ENCODE results near the gene OSBP.
"Not testable (repeated sequence)": the region's sequence is repeated elsewhere in the genome, so short reads cannot be mapped to it uniquely, and the experiment has no call there.

OSBP gene

DNA sequence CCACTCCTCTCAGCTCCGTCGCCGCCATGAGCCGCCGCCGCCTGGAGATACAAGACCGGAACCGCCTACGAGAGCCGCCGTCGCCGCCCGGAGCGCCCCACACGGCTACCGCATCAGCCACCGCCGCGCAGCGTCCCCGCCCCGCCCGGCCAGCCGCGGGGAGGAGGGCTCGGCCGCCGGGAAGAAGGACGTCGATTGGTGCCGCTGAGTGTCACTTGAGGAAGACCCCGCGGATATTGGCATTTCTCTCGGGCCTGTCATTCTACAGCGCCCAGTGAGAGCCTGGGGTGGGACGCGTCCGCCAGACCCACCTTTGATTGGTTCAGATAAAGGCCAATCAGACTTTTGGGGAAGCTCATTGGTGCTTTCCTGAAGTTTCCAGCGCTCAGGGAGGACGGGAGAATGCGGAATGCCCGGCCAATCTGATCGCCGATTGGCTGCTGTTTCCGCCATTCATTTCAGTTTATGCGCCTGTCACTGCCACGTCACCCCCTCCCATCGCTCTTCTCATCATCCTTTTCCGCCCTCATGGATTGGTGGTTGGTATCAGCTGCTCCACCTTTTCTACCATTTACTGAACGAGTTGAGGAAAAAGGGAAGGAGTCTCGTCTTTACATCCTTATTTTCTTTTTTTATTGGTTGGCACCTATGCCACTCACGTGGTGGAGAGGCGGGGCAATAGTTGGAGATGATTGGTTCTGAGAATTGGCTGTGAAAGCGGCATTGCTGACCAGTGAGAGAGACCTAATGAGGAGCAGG lies at the start of gene OSBP:
TSS of gene OSBP (minus strand) at position 138 of the 759 bp plus-strand sequence. CDS start at position 28, 110 bp downstream.
- DNase-seq, result peak; percentile 99

DNA sequence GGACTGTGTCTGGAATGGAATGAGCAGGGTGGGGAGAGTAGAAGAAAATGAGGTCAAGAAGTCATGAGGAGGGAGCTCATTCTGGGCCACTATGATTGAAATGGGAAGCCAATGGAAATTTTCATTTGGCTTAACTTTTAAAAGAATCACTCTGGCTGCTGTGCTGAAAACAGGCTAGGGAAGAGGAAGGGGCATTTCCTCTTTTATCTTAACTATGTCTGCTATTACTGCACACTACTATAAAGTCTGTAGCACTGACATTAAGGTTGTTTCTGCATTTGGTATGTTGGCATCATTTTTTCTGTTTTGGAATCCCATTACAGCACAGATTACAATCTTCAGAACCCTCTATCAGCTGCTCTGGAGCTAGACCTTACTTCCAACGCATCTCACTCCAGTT lies 45.0 kb upstream of the OSBP start:
- no peak for DNase-seq

DNA sequence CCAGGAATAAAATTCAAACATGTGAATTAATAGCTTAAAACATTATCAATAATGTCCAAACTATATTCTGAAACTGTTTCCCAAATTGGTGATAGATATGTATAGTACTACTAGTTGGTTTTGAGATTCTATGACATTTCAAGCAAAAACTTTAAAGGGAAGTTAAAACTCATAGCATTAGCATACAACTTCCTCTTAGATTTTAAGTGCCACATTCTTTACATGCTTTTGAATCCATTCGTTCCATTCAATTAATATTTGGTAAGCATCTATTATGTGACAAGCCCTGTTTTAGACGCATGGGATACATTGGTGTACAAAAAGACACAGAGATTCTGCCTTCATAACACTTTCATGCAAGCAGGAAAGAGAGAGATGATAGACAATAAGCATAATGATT lies 44.4 kb upstream of the OSBP start:
- no peak for DNase-seq

GRCh38 chr11:59658036-59658435 lies 42.5 kb upstream of the OSBP start:
- DNase-seq, result no peak

DNA sequence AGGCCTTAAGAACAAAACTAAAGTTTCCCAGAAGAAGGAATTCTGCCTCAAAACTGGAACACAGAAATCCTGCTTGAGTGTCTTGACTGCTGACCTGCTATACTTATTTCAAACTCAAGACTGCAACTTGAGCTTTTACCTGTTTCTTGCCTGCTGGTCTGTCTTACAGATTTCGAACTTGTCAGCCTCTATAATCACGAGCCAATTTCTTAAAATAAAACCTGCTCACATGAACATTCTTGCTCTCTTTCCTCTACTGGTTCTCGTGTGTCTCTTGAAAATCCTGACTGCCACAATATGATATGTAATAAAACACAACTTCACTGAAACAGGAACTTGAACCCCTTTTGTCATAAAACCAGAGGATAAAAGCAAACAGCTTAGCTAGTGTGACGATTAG lies 39.3 kb upstream of the OSBP start:
- DNase-seq, result no peak

- DNase-seq, result no peak
Measured at GRCh38 chr11:59647245-59647980, 31.8 kb upstream of the OSBP start.

DNA sequence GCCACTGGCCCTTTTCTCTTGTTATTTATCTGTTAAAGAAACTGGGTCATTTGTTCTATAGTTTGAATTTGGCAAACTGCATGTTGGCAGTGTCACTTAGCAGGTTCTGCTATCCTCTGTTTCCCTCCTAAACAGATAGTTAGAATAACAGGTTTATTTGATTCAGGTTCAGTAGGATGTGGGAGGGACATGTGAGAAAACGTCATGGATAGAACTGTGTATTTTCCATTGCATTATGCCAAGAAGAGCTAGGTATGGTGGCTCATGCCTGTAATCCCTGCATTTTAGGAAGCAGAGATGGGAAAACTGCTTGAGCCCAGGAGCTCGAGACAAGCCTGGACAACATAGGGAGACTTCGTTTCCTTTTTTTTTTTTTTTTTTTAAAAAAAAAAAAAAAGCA lies 29.0 kb upstream of the OSBP start:
- DNase-seq, result no peak

DNA sequence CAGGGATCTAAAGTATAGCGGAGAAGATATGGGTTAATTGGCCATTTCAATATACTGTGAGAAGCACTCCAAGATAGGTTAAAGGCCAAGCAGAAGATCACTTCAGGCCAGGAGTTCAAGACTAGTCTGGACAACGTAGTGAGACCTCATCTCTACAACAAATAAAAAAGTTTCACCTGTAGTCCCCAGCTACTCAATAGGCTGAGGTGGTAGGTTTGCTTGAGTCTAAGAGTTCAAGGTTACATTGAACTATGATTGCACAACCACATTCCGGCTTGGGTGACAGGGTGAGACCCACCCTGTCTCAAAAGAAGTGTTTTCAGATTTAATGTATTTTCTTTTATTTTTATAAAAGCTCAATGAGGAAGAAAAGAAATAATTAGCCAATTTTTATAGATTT lies 27.8 kb upstream of the OSBP start:
- DNase-seq, result no peak

DNA sequence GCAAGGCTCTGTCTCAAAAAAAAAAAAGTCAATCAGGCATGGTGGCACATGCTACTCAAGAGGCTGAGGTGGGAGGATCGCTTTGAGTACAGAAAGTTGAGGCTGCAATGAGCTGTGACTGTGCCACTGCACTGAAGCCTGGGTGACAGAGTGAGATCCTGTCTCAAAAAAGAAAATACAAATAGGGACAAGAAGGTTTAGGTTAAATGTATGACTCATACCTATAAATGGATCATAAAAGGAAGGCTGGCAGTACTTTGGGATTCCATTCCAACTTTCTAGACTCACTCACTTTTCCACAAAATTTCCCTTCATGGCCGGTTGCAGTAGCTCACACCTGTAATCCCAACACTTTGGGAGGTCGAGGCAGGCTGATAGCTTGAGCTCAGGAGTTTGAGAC lies 25.6 kb upstream of the OSBP start:
- DNase-seq, result no peak

- DNase-seq, result no peak
Measured at GRCh38 chr11:59630493-59630892, 14.9 kb upstream of the OSBP start.

DNA sequence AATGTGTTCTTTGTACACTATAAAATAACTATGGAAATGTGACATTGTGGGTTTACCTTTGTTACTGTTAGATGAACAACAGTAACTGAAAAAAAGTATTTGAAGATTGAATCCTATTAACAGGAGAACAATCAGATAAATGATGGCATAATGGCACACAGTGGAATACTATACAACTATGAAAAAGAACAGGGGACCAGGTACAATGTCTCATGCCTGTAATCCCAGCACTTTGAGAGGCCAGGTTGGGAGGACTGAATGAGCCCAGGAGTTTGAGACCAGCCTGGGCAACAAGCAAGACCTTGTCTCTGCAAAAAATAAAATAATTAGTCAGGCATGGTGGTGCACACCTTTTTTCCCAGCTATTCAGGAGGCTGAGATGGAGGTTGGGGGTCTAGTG lies 14.4 kb upstream of the OSBP start:
- DNase-seq, result no peak

- DNase-seq, result not testable (repeated sequence)
Measured at GRCh38 chr11:59626969-59627368, 11.4 kb upstream of the OSBP start.

DNA sequence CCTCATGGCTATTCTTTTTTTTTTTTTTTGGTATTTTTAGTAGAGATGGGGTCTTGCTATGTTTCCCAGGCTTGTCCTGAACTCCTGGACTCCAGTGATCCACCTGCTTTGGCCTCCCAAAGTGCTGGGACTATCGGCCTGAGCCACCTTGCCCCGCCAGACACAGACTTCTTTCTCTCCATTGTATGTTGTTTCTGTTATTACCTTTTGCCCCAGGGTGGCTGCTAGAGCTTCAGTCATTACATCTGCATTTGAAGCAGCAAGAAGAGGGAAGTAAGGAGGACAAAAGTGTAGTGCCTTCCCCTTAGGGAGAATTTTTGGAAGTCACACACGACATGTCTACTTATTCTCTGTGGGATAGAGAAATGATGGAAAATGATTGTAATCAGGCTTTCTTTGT lies 10.1 kb upstream of the OSBP start:
- DNase-seq, result no peak

GRCh38 chr11:59617876-59618275 lies 2.3 kb upstream of the OSBP start:
- no peak for DNase-seq

DNA sequence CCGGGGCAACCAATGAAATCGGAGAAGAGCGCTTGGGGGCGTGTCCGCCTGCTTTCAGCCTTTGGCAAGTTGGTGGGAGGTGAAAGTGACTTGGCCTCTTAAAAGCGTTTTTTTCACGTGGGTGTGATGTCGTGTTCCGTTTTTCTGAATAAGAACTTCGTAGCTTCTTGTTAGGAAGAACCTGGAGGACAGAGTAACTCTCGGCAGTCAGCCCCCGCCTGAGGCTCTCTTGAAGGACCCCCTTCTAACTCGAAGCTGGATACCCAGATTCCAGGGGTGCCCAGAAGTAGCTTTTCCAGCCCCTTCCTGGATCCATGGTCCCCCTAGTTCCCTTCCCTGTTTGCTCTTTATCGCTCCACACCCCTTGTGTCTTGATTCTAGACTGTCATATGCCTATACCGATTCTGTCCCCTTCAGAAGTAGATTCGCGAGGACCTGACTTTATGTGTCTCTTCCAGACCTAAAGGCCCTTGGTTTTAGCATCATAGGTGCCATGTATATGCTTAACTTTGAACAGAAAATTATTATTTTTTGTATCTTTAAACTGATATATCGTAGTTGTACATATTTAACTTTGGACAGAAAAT lies 915 bp upstream of the OSBP start:
- DNase-seq, result no peak

DNA sequence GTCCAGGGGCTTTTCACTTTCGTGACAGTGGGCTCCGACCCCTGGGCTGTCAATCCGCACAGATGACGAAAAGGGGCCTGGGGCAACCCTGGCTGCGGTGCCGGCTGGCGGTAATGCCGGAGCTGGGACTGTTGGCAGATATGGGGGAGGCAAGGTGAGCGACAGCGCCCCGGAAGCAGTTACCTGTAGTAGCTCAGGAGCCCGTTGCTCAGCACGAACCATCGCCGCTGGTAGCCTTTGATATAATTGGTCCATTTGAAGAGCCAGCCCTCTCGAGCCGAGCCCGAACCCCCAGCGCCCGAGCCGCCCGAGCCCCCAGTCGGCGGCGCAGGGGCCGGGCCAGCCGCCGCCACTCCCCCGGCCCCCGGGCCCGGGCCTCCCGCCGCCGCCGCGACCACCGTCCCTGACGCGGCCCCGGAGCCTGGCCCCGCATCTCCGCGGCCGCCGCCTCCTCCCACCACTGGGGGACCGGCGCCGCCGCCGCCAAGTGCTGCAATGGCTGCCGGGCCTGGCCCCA lies 396 bp downstream of the OSBP start:
- peak; percentile 66 for DNase-seq

- no peak for DNase-seq
Measured at GRCh38 chr11:59614277-59615119, 1.1 kb downstream of the OSBP start.

- no peak for DNase-seq
Measured at GRCh38 chr11:59611570-59612565, 3.7 kb downstream of the OSBP start.

GRCh38 chr11:59610289-59610688 lies 5.3 kb downstream of the OSBP start:
- DNase-seq, result peak; percentile 55

- DNase-seq, result no peak
Measured at GRCh38 chr11:59607703-59608454, 7.7 kb downstream of the OSBP start.

DNA sequence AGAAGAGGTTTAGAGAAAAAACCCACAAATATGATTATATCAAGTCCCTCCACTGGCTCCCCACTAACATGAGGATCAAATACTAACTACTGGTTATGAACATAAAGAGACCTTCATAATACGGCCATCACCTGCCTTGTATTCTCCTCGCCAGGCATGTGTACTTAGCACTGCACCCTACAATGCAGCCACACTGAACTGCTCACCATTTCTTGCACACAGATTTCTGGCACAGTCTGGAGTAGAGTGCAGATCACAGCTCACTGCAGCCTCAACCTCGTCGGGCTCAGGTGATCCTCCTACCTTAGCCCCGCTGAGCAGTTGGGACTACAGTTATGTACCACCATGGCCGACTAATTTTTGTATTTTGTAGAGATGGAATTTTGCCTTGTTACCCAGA lies 13.1 kb downstream of the OSBP start:
- DNase-seq, result no peak
